ENCODE results near the gene GPC5.

The GPC5 gene

GRCh38 chr13:92303428-92303827, 905.0 kb downstream of the GPC5 start:
- DNase-seq: no peak

- no peak for DNase-seq
Measured at GRCh38 chr13:92307752-92308151, 909.3 kb downstream of the GPC5 start.

- DNase-seq: no peak
Measured at GRCh38 chr13:92312823-92313222, 914.4 kb downstream of the GPC5 start.

DNA sequence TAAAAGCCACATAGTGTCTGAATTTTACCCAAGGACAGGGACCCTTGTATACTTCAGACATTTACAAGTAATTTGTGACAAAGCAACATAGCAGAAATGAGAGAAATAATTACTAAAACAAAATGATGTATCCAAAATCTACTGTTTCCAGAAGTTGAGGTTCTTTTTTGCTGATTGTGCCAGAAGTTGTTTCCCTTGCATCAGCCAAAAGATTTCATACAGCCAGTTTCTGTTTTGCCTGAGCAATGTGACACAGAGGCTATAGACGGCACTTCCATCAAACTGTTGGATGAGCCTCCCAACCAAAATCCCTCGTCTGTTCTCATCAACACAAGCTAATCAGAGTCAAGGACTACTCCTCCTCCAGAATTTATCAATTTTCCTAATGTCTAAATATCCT, 915.0 kb downstream of the GPC5 start:
- DNase-seq: no peak

DNA sequence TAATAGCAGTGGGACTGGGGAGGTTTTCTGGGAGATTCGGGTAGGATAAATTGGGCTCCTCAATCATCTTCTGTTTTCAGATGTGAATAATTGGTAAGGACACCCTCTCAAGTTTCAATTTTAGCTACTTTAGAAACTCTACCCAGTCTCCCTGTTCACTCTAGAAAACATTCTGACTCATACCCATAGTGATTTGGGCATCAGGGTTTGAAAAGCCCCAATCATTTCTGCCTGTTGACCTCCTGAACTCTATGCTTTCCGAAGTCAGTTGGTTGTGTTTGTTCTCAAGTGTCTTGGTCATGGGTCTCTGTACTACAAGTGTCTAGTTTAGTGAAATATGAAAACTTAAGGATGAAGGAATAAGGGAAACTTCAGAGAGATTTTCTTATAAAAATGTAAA, 916.8 kb downstream of the GPC5 start:
- no peak for DNase-seq

GRCh38 chr13:92316030-92316429, 917.6 kb downstream of the GPC5 start:
- DNase-seq: no peak

GRCh38 chr13:92317066-92317465, 918.6 kb downstream of the GPC5 start:
- DNase-seq: no peak

GRCh38 chr13:92320323-92320722, 921.9 kb downstream of the GPC5 start:
- DNase-seq: no peak

DNA sequence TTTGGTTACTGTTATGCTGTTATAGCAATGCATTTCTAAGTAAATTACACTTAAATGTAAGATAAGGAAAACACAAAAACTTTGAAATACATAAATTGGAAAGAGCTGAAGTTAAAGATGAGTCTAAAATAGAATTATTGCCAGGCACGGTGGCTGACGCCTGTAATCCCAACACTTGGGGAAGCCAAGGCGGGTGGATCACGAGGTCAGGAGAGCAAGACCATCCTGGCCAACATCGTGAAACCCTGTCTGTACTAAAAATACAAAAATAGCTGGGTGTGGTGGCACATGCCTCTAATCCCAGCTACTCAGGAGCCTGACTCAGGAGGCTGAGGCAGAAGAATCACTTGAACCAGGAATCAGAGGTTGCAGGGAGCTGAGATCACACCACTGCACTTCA, 922.8 kb downstream of the GPC5 start:
- no peak for DNase-seq

DNA sequence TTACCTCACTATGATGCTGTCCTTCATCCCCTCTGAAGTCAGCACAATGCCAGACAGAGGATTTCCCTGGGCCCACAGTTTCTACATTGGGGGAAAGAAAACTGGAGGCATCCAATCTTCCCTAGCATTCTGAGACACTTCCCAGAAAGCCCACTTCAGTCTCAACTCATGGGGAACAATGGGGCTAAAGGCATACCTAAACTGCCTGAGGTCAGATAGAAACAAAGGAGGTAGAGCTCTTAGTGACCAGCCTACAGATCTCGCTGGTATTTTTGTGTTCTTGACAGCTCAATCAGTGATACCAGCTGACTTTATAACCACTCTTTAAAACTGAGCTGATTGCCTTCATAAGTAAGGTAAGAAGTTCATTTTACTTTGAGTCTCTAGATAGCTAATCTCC, 947.2 kb downstream of the GPC5 start:
- DNase-seq: no peak

- peak; percentile 23 for DNase-seq
Measured at GRCh38 chr13:92346046-92346445, 947.6 kb downstream of the GPC5 start.

DNA sequence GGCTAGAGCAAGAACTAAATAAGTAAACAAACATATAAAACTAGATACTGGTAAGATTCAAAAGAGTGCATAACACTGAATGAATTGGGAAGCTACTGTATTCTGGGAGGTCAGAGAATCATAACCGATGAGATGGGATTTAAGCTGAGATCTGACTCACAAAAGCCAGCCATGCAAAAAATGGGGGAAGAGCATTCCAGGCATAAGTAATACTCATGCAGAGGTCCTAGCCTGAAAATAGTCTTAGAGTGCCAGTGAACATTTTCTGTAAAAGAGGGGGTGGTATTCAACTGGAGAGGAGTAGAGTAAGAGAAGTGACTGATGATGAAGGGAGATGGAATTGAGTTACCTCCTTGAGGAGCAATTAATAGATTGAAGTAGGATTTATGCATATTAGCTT, 956.2 kb downstream of the GPC5 start:
- no peak for DNase-seq

DNA sequence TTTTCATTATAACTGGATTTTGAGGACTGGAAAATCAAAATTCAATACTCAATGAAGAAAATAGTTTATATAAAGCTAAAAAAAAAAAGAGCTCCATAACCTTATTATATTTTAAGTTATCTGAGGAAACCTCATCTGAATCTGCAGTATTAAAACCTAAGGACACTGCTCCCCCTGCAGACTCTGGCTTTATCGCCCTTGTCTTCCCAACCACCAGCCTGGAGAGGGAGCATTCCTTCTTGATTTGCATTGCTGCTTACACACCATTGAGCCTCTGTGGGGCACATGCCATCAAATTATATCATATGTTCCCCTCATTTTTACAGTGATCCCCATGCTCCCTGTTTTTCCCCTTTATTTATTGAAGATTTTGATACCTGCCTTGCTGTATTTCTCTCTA, 956.8 kb downstream of the GPC5 start:
- peak; percentile 59 for DNase-seq

DNA sequence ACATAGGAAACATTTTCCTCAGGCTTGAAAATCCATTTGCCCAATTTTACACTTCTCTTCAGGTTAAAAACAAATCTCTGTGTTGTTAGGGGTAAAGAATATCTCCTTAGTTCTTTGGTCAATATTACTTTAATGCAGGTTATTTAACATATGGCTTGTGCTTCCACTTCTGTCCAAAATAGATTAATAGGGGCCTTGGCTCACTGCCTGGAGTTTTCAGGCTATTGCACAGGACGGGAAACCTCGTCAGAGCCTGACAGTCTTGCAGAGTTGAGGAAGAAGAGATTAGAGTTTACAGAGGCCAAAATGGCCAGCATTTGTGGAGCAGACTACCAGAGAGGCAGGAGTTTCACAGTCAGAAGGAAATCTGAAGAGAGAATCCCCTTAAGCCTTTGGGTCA, 964.3 kb downstream of the GPC5 start:
- peak; percentile 64 for DNase-seq

DNA sequence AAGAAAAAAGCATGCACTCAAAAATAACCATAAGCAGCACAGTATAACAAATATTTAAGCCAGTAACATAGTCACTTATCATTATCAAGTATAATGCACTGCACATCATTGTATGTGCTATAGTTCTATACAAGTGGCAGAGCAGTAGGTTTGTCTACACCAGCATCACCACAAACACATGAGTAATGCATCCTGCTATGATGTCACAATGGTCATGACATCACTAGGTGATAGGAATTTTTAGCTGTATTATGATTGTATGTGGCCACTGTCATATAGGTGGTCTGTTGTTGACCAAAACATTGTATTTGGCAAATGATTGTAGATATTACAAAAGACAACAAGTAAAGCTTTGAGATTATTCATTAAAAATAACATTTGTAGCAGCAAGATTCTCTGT, 967.5 kb downstream of the GPC5 start:
- no peak for DNase-seq

DNA sequence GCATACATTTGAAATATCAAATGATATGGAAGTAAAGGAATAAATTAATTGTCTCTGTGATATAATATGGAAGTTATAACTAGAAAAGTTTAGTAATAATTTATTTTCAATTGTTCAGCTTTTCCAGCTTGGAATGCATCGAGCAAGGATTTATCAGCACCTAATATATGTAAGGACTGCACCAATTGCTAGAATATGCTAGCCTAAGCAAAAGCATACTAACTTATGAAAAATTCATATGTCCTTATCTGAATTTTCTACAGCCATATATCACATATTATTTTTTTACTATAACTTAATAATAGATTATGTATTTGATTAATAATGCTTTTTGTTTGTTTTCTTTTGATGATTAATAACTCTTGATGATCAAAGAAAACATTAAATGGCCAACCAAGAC, 979.0 kb downstream of the GPC5 start:
- DNase-seq: no peak

- no peak for DNase-seq
Measured at GRCh38 chr13:92379371-92379770, 981.0 kb downstream of the GPC5 start.

GRCh38 chr13:92384410-92384809, 986.0 kb downstream of the GPC5 start:
- DNase-seq: peak; percentile 56

- no peak for DNase-seq
Measured at GRCh38 chr13:92387245-92387644, 988.8 kb downstream of the GPC5 start.

GRCh38 chr13:92390217-92390616, 991.8 kb downstream of the GPC5 start:
- DNase-seq: peak; percentile 99

GRCh38 chr13:92403606-92404005, 1005.2 kb downstream of the GPC5 start:
- no peak for DNase-seq

DNA sequence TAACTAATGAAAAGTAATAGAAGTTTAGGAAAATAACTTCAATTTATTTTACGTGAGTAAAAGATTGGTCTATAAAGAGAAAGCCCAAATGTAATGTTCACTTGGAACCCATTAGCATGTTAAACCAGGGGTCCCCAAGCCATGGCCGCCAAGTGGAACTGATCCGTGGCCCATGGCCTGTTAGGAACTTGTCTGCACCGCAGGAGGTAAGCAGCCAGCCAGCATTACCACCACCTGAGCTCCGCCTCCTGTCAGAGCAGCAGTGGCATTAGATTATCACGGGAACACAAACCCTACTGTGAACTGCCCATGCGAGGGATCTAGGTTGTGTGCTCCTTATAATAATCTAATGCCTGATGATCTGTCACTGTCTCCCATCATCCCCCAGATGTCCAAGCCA, 1009.4 kb downstream of the GPC5 start:
- DNase-seq: no peak

GRCh38 chr13:92412481-92412880, 1014.1 kb downstream of the GPC5 start:
- no peak for DNase-seq

DNA sequence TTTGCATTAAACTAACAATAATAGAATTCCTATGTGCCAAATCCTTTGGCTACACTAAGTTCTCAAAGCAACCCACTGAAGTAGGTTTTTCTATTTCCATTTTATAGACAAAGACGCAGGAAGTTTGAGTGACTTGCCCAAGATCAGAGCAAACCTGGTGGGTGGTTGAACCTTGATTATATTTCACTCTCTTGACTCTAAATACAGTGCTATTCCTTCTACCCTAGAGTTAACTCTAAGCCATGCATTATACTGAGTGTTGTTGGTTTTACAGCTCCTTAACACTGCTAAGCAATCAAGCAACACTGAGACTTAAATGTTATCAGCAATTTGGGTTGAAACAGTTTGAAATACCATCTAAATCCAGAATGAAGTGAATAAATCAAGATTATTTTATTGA, 1014.6 kb downstream of the GPC5 start:
- no peak for DNase-seq

DNA sequence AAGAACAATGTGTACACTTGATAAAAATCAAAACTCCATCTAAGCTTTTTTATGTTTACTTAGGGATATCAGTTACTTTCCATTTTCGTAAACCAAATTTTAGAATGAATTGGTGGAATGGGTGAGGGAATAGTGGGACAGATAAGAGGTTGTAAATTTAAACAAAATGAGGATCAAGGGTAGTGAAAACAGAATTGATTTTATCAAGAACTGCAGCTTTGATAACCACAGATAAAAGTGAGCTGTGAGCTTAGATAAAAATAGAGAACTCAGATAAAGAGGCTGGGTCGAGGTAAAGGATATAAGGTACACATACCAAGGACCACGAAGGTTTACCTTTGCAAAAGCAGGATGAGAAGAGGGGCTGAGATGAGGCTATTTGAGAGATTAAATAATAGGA, 1015.0 kb downstream of the GPC5 start:
- DNase-seq: no peak

- DNase-seq: no peak
Measured at GRCh38 chr13:92414851-92415250, 1016.4 kb downstream of the GPC5 start.
